DOHH2 (cell line): ENCODE data around the gene WDFY2.

Experiments used
- H3F3A ChIP-seq: fragments of 200-600 bp; sonication (generic), shearing (Covaris generic); 2 replicates; pipeline ENCODE4 v1.6.0; 2016; ENCODE audit warnings: antibody characterized with exemption, mild to moderate bottlenecking; ENCODE audit not compliant: control insufficient read depth, insufficient read depth
- H3K27ac ChIP-seq: fragments of 200-600 bp; sonication (generic); 2 replicates; pipeline ENCODE4 v1.5.1; 2014; ENCODE audit warnings: low read depth, mild to moderate bottlenecking, low read length, moderate library complexity
- H3K27me3 ChIP-seq: fragments of 200-600 bp; sonication (generic); 2 replicates; pipeline ENCODE4 v1.6.1; 2014; ENCODE audit warnings: mild to moderate bottlenecking, low read length, mixed read lengths; ENCODE audit not compliant: control insufficient read depth
- H3K36me3 ChIP-seq: fragments of 200-600 bp; sonication (generic); 2 replicates; pipeline ENCODE4 v1.6.1; 2014; ENCODE audit warnings: mild to moderate bottlenecking, low read length, moderate library complexity, mixed read lengths; ENCODE audit not compliant: control insufficient read depth
- H3K4me1 ChIP-seq: fragments of 200-600 bp; sonication (generic); 2 replicates; pipeline ENCODE4 v1.6.1; 2014; ENCODE audit warnings: mild to moderate bottlenecking, low read length, mixed read lengths; ENCODE audit not compliant: control insufficient read depth
- H3K4me2 ChIP-seq: fragments of 200-600 bp; sonication (generic); 2 replicates; pipeline ENCODE4 v1.6.0; 2014; ENCODE audit warnings: mild to moderate bottlenecking, low read length, moderate library complexity
- H3K4me3 ChIP-seq: fragments of 200-600 bp; sonication (generic); 2 replicates; pipeline ENCODE4 v1.5.1; 2014; ENCODE audit warnings: mild to moderate bottlenecking, low read length, mixed read lengths
- H3K79me2 ChIP-seq: fragments of 200-600 bp; sonication (generic); 2 replicates; pipeline ENCODE4 v1.6.1; 2014; ENCODE audit warnings: mild to moderate bottlenecking, low read length, mixed read lengths; ENCODE audit not compliant: control insufficient read depth
- H3K9me2 ChIP-seq: fragments of 200-600 bp; sonication (generic); replicated peaks from 2 replicates; pipeline ENCODE4 v1.6.1; 2014; ENCODE audit warnings: mild to moderate bottlenecking, low read length, mixed read lengths; ENCODE audit not compliant: control insufficient read depth
- H3K9me3 ChIP-seq: fragments of 200-600 bp; sonication (generic); 2 replicates; pipeline ENCODE4 v1.6.1; 2014; ENCODE audit warnings: antibody characterized with exemption, low read length, mixed read lengths; ENCODE audit not compliant: control insufficient read depth, insufficient read depth
- H4K20me1 ChIP-seq: fragments of 200-600 bp; sonication (generic); 2 replicates; pipeline ENCODE4 v1.6.0; 2014; ENCODE audit warnings: low read depth, mild to moderate bottlenecking, antibody characterized with exemption, low read length, moderate library complexity; ENCODE audit not compliant: control insufficient read depth, insufficient read depth
- EZH2phosphoT487 ChIP-seq: fragments of 200-600 bp; sonication (generic); IDR thresholded peaks from 2 replicates; pipeline ENCODE4 v1.6.1; 2017; ENCODE audit warnings: borderline replicate concordance, mild to moderate bottlenecking, antibody characterized with exemption, low read length, moderate library complexity, mixed read lengths
- TF ChIP-seq, protein P1 (sequence below): fragments of 200-600 bp; sonication (generic); IDR thresholded peaks from one replicate; pipeline ENCODE4 v1.5.1; 2014; ENCODE audit warnings: antibody characterized with exemption, mild to moderate bottlenecking, low read depth, low read length; ENCODE audit not compliant: poor library complexity, severe bottlenecking

WDFY2 gene

DNA sequence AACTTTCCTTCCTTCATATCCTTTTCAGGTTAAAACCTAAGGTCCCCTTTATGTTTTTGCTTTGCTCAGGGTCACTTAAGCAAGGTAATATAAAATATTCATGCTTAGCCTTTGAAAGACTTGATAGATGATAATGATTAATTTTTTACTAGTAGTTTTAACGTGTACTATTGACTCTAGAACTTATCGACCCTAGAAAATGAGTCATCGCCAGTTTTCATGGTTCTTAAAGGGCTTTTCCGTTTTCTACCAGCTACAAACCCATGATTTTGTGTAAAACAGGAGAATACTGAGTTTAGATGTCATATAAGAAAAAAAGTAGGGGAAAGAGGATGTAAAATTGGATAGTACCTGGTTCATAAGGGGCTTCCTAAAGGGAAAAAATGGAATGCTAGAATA lies 144.0 kb downstream of the WDFY2 start:
- H3K9me3 ChIP-seq = no peaks in the 10 kb centered on the region
- H3F3A ChIP-seq = no peaks in the 10 kb centered on the region
- H3K4me2 ChIP-seq = no peak overlapping the region
- TF ChIP-seq, protein P1, sequence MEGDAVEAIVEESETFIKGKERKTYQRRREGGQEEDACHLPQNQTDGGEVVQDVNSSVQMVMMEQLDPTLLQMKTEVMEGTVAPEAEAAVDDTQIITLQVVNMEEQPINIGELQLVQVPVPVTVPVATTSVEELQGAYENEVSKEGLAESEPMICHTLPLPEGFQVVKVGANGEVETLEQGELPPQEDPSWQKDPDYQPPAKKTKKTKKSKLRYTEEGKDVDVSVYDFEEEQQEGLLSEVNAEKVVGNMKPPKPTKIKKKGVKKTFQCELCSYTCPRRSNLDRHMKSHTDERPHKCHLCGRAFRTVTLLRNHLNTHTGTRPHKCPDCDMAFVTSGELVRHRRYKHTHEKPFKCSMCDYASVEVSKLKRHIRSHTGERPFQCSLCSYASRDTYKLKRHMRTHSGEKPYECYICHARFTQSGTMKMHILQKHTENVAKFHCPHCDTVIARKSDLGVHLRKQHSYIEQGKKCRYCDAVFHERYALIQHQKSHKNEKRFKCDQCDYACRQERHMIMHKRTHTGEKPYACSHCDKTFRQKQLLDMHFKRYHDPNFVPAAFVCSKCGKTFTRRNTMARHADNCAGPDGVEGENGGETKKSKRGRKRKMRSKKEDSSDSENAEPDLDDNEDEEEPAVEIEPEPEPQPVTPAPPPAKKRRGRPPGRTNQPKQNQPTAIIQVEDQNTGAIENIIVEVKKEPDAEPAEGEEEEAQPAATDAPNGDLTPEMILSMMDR = no peak
- no peak for TF ChIP-seq EZH2phosphoT487
- no peaks in the 10 kb centered on the region for H3K4me1 ChIP-seq
- no peak overlapping the region for H3K4me3 ChIP-seq
- H3K27ac ChIP-seq = no peak overlapping the region
- no peaks in the 10 kb centered on the region for H3K9me2 ChIP-seq
- H3K27me3 ChIP-seq = no peaks in the 10 kb centered on the region
- no peaks in the 10 kb centered on the region for H3K36me3 ChIP-seq
- no peaks in the 10 kb centered on the region for H3K79me2 ChIP-seq
- H4K20me1 ChIP-seq = no peaks in the 10 kb centered on the region

DNA sequence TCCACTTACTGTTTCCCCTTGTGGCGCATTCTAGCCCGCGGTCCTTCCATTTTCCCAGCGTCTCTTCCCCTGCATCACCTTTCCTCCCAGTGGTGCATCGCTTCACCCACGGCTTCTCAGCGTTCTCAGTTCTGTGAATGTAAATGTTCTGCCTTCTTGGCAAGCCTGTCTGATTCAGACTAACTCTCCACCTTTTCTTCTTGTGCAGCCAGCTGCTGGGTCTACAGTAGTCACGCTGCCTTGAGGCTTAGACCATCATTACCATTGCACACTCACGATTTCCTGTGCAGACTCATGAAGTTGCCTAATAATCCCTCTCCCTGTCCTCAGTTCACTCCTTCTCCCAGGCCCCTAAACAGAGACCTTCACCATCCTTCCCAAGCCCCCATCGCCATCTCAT lies 144.7 kb downstream of the WDFY2 start:
- Histone ChIP-seq H3K4me2 (no peak overlapping the region), H3K9me2 (no peaks in the 10 kb centered on the region), H3K4me1 (no peaks in the 10 kb centered on the region), H3K9me3 (no peaks in the 10 kb centered on the region), H3F3A (no peaks in the 10 kb centered on the region), H3K36me3 (no peaks in the 10 kb centered on the region), H4K20me1 (no peaks in the 10 kb centered on the region), H3K4me3 (no peak overlapping the region), H3K27ac (no peak overlapping the region), H3K27me3 (no peaks in the 10 kb centered on the region), H3K79me2 (no peaks in the 10 kb centered on the region)
- no peak for TF ChIP-seq EZH2phosphoT487
- TF ChIP-seq, protein P1 = no peak

DNA sequence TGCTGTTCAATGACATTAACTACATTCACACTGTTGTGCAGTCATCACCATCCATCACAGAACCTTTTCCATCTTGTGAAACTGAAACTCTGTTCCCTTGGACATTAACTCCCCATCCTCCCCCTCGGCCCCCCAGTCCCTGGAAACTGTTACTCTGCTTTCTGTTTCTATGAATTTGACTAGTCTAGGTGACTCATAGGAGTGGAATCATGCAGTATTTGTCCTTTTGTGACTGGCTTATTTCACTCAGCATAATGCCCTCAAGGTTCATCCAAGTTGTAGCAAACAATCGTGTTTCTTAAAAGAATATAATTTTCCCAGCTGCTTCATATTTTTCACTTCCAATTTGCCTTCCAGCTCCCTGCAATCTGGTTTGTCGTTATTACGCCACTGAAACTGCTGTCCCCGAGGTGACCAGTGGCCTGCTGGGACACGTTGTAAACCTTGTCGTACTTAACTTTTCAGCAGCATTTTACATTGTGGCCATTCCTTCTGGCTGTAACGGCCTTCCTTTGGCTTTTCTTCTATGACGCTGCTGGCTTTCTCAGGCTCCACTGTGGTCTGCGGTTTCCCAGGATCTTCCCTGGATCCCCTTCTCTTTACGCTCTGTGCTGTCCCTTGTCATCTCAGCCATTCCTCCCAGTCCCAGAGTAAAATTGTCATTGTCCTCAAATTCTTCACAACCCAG lies 145.7 kb downstream of the WDFY2 start:
- Histone ChIP-seq H4K20me1 (no peaks in the 10 kb centered on the region), H3K79me2 (no peaks in the 10 kb centered on the region), H3K9me3 (no peaks in the 10 kb centered on the region), H3K4me1 (no peaks in the 10 kb centered on the region), H3K27me3 (no peaks in the 10 kb centered on the region), H3K9me2 (no peaks in the 10 kb centered on the region), H3K36me3 (no peaks in the 10 kb centered on the region), H3K4me2 (no peak overlapping the region), H3F3A (no peaks in the 10 kb centered on the region), H3K4me3 (no peak overlapping the region), H3K27ac (no peak overlapping the region)
- TF ChIP-seq, protein P1 = no peak
- TF ChIP-seq EZH2phosphoT487 = no peak
